ENCODE data around the gene HIPK1.

- TF ChIP-seq CTCF (IDR thresholded peaks at IDR 0.05), result no peak
- no peak for TF ChIP-seq ZFX (IDR thresholded peaks at IDR 0.05; ENCODE audit: borderline replicate concordance)
Measured at GRCh38 chr1:113993766-113994165, 64.6 kb downstream of the HIPK1 start.

Measured in 22Rv1 (cell line).